GM19351 (cell line): ENCODE data around the gene TENM3.

Experiments used
- ATAC-seq: cut with Tn5 transposase; IDR thresholded peaks from one replicate; pipeline ENCODE4 v1.9.1; 2021; ENCODE audit warnings: mild to moderate bottlenecking, moderate library complexity; ENCODE audit not compliant: unreplicated experiment

TENM3 gene

DNA sequence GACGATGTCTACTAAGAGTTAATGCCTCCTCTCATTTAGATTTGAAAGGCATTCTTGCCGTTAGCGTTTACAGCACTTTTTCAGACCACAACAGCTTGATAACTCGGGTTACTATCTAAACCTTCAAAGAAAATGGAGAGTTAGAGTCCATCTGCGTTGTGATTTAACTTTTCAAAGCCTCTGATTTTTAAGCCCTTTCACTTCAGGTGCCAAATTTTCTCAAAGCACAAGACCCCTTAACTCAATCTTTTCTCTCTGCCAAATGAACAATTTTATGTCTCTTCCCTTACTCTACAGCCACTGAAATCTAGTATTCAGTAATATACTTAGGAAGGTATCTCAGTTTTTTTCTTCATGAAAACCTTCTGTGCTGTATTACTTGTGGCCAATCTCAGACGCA is 310.5 kb downstream of the TENM3 start:
- ATAC-seq, result no peak

DNA sequence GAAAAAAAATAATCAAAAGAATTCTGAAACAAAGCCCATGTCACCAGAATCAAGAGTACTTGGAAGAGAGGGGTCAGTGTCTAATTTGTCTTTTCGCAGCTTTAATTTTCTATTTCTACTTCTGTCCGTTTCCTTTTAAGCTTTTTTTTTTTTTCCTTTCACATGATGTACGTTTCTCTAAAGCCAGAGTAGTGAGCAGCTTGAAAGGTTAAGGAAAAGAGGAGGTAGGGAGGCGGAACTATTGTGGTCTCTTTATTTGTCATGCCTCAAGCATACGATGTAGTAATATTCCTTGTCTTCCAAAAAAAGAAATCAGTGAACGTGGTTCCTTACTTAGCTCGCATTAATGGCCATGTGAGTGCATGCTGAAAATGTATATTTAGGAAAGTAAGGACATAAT is 311.5 kb downstream of the TENM3 start:
- ATAC-seq, result no peak

GRCh38 chr4:182555997-182556418 is 312.8 kb downstream of the TENM3 start:
- ATAC-seq, result no peak

GRCh38 chr4:182556580-182556979 is 313.4 kb downstream of the TENM3 start:
- ATAC-seq, result no peak

GRCh38 chr4:182560358-182560757 is 317.2 kb downstream of the TENM3 start:
- no peak for ATAC-seq

GRCh38 chr4:182562350-182562749 is 319.1 kb downstream of the TENM3 start:
- ATAC-seq, result no peak

- no peak for ATAC-seq
Observed at GRCh38 chr4:182564724-182565369, 321.6 kb downstream of the TENM3 start.

DNA sequence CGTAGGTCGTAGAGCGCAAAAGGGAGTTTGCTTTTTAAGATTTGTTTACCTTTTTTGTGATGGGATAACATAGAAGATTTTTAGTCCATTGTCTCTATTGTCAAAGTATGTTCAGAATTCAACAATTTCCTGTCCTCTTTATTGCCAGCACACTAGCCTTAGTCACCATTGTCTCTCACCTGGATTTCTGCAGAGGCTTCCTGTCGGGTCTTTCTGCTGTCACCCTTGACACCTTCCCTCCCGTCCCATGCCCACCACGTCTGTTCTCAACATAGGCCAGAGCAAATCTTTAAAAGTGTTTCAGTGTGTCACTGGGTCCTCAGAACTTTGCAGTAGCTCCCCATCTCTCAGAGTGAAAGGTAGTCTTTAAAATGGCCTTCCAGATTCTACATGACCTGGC is 323.9 kb downstream of the TENM3 start:
- ATAC-seq, result no peak

DNA sequence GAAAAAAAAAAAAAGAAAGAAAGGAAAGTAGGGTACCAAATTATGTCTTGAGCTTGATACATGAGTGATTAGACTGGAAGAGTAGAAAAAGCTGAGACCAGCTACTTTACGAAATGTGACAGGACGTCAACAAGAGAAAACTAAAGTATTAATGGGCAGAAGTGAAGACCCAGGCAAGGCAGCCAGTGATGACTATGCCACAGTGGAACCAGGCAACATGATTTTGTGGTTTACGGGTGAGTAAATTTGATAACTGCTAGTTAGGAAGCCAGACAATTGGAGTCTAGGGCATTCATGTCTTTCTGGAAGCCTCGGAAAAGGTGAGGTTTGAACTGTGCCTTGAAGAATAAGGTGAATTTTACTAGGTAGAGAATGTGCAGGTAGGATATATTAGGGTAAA is 326.4 kb downstream of the TENM3 start:
- ATAC-seq, result no peak

GRCh38 chr4:182574706-182575105 is 331.5 kb downstream of the TENM3 start:
- ATAC-seq, result no peak

- no peak for ATAC-seq
Observed at GRCh38 chr4:182575225-182575624, 332.0 kb downstream of the TENM3 start.

GRCh38 chr4:182576601-182577289 is 333.5 kb downstream of the TENM3 start:
- no peak for ATAC-seq

GRCh38 chr4:182577411-182577810 is 334.2 kb downstream of the TENM3 start:
- ATAC-seq, result no peak

- ATAC-seq, result no peak
Observed at GRCh38 chr4:182578402-182578801, 335.2 kb downstream of the TENM3 start.

DNA sequence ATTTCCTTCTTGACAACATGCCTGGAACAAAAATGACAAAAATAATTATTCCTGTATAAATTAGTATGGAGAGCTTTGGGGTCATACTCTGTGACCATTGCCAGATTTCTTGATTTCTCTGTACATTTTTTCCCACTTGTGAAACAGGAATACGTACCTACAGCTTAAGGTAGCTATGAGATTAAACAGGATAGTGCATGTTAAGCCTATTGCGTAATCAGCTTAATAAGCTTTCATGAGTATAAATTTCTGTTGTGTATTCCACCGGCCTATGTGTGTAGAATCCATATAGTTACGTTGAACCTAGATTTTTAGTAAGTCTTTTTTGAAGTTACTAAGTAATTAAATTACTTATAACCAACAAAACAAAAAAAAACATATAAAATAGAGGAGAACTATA is 339.0 kb downstream of the TENM3 start:
- ATAC-seq, result no peak

GRCh38 chr4:182583703-182584415 is 340.7 kb downstream of the TENM3 start:
- ATAC-seq, result no peak

DNA sequence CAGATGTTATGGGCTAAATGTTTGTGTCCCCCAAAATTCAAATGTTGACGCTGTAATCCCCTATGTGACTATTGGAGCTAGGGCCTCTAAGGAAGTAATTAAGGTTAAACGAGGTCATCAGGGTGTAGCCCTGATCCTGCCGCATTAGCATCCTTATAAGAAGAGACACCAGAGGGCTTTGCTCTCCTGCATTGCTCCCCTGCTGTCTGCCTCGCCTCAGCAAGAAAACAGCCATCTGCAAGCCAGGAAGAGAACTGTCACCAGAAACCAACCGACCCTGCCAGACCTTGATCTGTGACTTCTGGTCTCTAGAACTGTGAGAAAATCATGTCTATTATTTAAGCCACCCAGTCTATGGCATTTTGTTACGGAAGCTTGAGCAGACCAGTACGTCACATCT is 342.1 kb downstream of the TENM3 start:
- no peak for ATAC-seq

- ATAC-seq, result no peak
Observed at GRCh38 chr4:182589100-182589499, 345.9 kb downstream of the TENM3 start.

GRCh38 chr4:182593402-182593801 is 350.2 kb downstream of the TENM3 start:
- ATAC-seq, result no peak

GRCh38 chr4:182593864-182594263 is 350.7 kb downstream of the TENM3 start:
- no peak for ATAC-seq

DNA sequence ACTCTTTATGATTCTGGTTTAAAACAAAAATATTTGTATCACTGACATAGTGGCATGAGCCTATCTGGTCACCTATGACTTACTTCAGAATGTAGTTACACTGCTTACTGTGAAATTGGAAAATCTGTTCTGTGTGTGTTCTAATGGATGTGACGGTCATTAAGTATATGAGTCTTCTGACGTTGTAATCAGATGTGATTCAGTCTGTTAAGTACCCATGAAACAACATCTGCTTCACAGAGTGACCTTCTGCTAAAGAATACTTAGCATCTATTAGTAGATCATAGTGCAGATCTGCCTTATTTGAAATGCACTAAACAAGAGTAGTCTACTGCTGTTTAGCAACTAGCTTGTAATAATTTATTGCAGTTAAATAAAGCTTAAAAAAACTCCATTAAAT is 356.9 kb downstream of the TENM3 start:
- no peak for ATAC-seq

DNA sequence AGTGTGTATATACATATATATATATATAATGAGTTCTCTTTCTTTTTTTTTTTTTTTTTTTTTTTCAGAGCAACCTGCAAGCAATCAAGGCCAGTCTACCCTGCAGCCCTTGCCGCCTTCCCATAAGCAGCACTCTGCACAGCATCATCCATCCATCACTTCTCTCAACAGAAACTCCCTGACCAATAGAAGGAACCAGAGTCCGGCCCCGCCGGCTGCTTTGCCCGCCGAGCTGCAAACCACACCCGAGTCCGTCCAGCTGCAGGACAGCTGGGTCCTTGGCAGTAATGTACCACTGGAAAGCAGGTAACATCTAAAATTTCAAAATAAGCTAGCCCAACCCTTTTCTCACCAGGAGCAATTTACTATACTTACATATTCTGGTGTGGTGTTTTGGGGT is 357.7 kb downstream of the TENM3 start:
- no peak for ATAC-seq
